Omental fat pad (tissue), 4 donors: ENCODE results near the gene GADD45B. TPM values are rescaled to one million over a fixed set of nuclear protein-coding genes. Genes with fewer than 3 reads are reported as not detected.

Experiments used
- ATAC-seq: fragments of 150-250 bp; one replicate; pipeline ENCODE4 v1.9.1; 2016; ENCODE audit warnings: mild to moderate bottlenecking, moderate library complexity; ENCODE audit not compliant: low FRiP score
- DNase-seq: peaks from one replicate; pipeline ENCODE4 v3.0.0-alpha.2; 2019; ENCODE audit warnings: low spot score
- total RNA-seq, 4 donors: library from RNA; depleted of rRNA; stranded (reverse); fragments of >200 nt; gene quantifications; one replicate each; pipeline ENCODE4 v1.1.0, GENCODE V29; 2016
- TF ChIP-seq, protein P1 (sequence below), 3 donors: fragments of 450-650 bp; IDR thresholded peaks; one replicate each; pipeline ENCODE4 v1.5.1; 2016 to 2017; ENCODE audit warnings: antibody characterized with exemption in 3 of 3, mild to moderate bottlenecking in 3 of 3, moderate library complexity in 2 of 3

Gene GADD45B
- total RNA-seq, 4 donors from 2014 or later, result 120 to 726 (median 425) TPM

- ATAC-seq (peak; percentile 50), DNase-seq (peak; percentile 78)
- TF ChIP-seq, protein P1, sequence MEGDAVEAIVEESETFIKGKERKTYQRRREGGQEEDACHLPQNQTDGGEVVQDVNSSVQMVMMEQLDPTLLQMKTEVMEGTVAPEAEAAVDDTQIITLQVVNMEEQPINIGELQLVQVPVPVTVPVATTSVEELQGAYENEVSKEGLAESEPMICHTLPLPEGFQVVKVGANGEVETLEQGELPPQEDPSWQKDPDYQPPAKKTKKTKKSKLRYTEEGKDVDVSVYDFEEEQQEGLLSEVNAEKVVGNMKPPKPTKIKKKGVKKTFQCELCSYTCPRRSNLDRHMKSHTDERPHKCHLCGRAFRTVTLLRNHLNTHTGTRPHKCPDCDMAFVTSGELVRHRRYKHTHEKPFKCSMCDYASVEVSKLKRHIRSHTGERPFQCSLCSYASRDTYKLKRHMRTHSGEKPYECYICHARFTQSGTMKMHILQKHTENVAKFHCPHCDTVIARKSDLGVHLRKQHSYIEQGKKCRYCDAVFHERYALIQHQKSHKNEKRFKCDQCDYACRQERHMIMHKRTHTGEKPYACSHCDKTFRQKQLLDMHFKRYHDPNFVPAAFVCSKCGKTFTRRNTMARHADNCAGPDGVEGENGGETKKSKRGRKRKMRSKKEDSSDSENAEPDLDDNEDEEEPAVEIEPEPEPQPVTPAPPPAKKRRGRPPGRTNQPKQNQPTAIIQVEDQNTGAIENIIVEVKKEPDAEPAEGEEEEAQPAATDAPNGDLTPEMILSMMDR (IDR thresholded peaks at IDR 0.05), result peak in 2 of 3 donors; percentile 94 to 96
These were observed 1.5 kb upstream of the GADD45B start for GRCh38 chr19:2474232-2475017.

DNA sequence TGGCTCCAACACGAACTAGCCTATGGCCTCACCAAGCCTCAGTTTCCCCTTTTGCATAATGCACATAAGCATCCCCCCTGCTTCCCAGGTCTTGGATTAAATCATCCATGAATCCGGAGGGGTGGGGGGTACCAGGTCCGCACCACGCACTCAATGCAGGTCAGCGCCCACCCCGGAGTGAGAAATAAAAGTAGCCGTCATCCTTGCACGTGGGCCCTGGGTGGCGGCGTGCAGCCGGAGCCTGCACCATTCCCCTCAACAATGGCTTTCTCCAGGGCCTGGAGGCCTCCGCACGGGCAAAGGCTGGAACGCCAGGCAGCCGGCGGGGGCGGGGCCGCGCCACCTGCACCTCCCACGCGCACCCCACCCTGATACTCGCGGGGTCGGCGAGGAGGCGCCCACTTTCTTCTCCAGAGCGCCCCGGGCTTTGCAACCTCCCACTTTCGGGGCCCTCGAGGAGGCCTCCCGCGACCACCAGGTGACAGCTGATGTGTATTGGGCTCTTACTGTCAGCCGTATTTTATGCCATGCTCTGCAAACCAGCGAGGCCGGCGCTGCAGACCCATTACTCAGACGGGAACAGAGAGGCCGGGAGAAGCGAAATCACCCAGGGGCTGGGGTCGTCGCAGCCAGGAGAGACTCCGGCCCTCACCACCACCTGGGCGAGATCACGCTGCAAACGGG is 767 bp upstream of the GADD45B start:
- DNase-seq (no peak), ATAC-seq (peak; percentile 2)
- TF ChIP-seq, protein P1 (IDR thresholded peaks at IDR 0.05), result no peak

- peak; percentile 0 for ATAC-seq
- DNase-seq, result no peak
- TF ChIP-seq, protein P1 (IDR thresholded peaks at IDR 0.05), result no peak
These were observed 669 bp downstream of the GADD45B start for GRCh38 chr19:2476451-2477140.

DNA sequence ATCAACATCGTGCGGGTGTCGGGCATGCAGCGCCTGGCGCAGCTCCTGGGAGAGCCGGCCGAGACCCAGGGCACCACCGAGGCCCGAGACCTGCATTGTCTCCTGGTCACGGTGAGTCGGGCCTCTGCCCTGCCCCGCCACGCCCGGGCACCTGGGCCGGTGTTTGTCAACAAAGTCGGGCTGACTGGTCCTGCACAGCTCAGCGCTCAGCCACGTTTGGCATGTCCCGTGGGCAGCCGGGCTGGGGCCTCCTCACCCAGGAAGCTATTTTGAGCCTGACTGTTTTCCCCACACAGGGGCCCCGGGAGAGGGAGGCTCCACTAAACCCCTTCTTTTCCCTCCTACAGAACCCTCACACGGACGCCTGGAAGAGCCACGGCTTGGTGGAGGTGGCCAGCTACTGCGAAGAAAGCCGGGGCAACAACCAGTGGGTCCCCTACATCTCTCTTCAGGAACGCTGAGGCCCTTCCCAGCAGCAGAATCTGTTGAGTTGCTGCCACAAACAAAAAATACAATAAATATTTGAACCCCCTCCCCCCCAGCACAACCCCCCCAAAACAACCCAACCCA is 1.3 kb downstream of the GADD45B start:
- TF ChIP-seq, protein P1 (IDR thresholded peaks at IDR 0.05), result no peak
- DNase-seq (no peak), ATAC-seq (no peak)

DNA sequence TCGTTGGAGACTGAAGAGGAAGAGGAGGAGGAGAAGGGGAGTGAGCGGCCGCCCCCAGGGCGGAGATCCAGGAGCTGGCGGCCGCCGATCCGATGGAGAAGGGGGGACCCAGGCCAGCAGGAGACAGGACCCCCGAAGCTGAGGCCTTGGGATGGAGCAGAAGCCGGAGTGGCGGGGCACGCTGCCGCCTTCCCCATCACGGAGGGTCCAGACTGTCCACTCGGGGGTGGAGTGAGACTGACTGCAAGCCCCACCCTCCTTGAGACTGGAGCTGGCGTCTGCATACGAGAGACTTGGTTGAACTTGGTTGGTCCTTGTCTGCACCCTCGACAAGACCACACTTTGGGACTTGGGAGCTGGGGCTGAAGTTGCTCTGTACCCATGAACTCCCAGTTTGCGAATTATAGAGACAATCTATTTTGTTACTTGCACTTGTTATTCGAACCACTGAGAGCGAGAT is 1.8 kb downstream of the GADD45B start:
- DNase-seq, result no peak
- TF ChIP-seq, protein P1 (IDR thresholded peaks at IDR 0.05), result no peak
- no peak for ATAC-seq

DNA sequence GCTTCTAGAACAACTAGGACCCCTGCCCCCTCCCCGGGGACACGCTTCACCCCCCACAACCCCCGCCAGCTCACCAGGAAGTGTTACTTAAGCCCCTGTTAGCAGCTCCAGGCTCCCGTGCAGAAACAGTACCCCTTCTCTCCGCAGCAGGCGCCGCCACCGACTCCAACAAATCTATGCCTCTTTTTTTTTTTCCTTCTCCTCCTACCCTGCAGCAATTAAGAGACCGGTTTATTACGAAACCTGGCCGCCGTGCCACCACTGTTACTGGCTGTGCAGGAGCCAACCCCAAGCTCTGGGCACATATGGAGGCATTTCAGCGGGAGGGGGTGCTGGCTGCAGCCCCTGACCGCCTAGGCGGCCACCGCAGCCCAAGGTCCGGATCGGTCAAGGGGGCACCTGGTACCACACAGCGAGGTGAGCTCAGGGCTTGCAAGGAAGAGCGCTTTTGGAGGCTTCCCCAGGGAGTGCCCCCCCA is 2.4 kb downstream of the GADD45B start:
- TF ChIP-seq, protein P1 (IDR thresholded peaks at IDR 0.05), result no peak
- ATAC-seq (peak; percentile 2), DNase-seq (peak; percentile 55)
